HG03280 (cell line): ENCODE results near the gene BCAN.

ENCODE experiments used
- ATAC-seq: cut with Tn5 transposase; IDR thresholded peaks from one replicate; pipeline ENCODE4 v1.9.1; 2021; ENCODE audit warnings: mild to moderate bottlenecking, moderate library complexity; ENCODE audit not compliant: unreplicated experiment

The BCAN gene

DNA sequence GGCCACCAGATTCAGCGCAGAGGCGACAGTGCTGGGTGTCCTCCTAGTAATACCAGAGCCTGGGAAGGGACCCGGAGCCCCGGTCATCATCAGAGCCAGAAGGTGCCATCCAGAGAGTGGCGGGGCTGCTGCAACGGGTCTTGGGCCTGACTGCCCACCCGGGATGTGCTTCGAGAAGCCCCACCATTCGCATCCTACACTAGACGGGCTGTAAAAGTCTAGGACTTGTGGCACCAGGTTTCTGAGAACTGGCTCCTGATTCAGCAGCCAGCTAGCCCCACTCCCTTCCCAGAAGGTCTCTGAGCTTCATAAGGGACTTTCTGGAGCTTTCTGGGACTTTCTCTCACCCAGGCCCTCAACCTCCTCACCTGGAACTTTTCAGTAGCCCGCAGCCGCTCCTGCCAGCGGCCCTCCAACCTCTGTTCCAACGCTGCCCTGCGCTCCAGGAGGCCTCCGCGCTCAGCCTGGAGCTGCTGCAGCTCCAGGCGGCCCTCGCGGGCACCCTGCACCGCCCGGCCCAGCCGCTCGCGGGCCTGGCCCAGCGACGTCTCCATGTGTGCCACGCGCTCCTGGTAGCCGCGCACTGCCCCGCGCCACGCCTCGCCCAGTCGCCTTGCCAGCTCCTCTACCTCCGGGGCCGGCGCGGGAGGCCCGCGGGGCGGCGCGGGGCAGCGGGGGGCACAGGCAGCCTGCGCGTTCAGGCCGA is 34.4 kb downstream of the BCAN start:
- no peak for ATAC-seq

DNA sequence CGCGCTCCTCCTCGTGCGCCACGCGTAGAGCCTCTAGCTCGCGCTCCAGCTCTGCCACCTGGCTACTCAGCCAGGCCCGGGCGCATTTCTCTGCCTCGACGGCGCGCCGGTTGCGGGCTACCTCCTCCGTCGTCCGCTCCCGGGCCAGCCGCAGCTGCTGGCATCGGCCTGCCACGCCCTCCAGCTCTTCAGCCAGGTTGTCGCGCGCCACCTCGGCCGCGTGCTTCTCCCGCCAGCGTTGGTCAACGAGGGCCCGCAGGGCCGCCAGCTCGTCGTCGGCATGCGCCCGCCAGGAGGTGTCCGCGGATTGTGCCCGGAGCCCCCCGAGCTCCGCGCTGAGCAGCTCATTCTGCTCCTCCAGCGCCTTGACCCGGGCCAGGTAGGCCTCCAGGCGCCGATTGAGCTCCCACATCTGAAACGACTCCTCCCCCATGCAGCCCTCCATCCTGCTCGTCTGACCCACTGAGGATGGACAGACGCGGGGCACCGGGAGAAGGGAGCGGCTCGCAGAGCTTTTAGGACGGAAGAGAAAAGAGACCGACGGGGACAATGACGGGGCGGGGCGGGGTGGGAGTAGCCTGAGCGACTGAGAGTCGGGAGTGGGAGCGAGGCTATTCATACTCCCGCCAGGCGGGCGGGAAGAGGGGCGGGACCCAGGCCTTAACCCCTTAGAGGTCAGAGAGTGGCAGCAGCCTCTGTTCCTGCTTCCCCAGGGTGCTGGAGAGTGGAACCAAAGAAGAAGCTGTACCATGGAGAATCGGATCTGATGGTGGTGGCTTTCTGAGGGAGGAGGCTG is 35.1 kb downstream of the BCAN start, which contains the start of gene NES:
Gene NES, minus strand, starts transcription at position 588 of the 796 bp plus-strand sequence. Its CDS starts 143 bp downstream, at position 445.
- ATAC-seq = no peak

DNA sequence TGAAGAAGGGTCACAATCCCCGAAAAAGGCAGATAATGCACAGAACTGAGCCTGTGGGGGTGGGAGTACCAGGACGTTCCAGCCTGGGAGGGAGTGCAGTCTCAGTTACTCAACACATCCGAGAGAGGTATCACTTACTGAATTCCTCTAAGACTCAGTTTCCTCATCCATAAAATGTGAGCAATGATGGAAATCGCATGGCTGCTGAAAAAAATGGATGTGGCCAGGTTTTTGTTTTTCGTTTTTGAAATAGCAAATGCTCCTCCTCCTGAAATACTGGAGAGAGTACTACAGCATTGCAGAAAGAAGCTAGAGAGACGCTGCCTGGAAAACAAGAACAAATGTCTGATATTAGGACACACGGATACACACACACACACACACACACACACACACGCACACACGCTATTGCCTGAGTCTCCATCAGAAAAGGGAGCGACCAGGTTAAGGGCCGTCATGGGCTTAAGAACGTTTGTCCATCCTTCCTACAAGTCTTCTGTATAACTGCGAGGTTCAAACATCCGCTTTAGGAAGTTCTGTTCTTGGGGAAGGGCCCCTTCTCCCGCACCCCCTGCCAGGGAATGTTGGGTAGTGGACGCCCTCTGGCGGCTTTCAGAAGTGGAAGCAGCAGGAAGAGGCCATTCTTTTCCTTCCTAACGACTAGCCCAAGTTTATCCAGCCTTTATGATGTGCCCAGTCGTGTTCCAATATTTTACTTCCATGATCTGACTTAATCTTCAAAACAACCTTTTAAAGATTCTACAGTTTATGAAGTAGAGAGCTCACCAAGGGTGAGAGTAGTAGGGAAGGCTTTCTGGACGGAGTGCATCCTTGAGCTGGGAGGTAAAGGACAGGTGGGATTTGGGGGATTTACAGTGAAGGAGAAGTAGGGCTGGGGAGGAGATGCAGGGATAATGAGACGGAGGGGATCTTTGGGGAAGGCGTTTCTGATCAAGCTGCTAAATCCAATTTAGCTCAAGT is 36.0 kb downstream of the BCAN start:
- ATAC-seq = no peak

DNA sequence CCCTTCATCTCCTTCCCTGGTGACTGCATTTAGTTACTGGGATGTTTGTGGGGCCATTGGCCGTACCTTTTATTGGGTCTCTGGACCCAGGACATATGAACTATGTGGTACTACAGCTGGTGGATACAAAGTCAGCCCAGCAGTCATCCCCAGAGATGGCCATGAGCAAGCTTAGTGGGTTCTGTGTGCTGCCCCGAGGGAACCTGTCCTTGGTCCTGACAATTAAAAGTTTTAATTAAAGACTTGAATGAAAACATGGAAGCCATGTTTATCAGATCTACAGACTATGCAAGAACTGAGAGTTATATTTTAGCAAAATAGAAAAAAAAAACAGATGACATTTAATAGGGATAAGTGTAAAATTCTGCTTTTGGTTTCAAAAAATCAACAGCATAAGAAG is 38.1 kb downstream of the BCAN start:
- no peak for ATAC-seq

DNA sequence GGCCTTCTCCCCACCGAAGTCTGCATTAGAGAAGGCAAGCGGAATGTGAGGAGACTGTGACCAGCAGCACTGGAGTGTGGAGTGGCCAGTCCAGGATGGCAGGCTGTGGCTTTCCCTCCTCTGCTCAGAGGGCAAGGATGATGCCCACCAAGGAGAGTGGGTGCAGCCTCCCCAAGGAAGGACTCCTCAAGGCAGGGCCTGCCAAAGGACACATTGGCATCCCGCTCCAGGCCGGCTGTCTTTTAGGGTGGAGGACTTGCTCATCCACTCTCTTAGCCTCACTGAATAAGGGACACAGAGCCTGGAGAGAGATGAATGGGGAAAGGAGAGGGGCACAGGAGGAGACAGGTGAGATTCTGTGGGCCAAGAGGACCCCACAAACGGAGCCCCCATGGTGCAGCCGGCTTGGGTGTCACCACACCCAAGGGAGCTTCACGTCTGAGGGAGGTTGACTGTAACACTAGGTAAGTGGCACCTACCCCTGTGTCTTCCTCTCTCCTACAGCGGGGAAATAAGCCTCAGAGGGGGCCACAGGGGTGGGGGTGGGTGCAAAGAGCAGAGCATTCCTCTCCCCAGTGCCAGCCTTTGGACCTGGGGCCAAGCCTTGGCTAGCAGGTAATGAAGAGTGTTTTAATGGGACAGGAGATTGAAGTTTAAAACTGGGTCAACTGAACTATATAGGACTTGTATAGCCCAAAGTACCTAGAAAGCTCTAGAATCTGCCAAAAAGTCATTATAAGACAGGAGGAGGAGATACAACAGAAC is 39.5 kb downstream of the BCAN start:
- ATAC-seq = no peak

DNA sequence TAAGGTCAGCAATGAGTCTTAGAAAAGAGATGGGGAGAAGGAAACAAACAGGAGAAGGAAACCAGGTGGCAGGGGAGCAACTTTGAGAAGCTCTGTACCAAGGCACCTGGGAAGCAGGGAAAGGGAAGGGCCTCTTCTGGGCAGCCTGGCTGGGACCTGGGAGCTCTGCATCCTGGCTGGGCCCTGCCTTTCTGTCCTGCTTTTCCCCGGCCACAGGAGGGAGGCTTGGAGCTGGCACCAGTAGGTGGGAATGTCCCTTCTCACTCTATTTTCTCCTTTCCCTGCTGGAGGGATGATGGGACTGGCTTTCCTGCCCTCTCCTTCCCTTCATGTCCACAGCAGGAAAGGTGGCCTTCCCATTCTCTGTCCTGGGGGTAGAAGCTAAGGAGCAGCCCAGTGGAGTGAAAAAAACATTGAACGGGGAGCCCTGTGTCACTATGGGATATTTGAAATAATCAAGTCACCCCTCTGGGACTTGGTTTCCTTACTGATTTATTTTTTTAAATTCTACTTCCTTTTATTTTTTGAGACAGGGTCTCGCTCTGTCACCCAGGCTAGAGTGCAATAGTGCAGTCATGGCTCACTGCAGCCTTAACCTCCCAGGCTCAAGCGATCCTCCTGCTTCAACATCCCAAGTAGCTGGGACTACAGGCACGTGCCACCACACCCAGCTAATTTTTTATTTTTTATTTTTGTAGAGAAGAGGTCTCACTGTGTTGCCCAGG is 40.4 kb downstream of the BCAN start:
- no peak for ATAC-seq

DNA sequence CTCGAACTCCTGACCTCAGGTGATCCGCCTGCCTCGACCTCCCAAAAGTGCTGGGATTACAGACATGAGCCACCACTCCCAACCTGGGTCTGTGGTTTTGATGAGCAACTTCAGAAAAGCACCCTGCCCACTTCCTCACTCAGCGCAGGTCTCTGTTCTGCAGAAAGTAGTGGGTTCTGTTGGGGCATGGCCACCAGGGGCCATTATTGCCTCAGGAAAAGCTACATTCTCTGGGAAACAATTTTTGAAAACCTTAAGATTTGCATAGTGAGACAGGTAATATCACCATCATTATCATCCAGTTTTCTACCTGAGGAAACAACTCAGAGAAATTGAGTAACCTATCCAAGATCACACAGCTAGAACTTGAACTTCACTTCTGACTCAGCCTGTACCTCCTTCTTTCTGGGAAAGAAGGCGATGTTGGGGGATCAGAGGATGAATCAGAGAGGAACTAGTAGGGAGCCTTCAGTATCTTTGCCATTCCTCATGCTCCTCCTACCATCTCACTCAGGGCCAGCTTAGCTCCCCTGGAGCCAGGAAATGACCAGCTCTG is 42.4 kb downstream of the BCAN start:
- no peak for ATAC-seq

DNA sequence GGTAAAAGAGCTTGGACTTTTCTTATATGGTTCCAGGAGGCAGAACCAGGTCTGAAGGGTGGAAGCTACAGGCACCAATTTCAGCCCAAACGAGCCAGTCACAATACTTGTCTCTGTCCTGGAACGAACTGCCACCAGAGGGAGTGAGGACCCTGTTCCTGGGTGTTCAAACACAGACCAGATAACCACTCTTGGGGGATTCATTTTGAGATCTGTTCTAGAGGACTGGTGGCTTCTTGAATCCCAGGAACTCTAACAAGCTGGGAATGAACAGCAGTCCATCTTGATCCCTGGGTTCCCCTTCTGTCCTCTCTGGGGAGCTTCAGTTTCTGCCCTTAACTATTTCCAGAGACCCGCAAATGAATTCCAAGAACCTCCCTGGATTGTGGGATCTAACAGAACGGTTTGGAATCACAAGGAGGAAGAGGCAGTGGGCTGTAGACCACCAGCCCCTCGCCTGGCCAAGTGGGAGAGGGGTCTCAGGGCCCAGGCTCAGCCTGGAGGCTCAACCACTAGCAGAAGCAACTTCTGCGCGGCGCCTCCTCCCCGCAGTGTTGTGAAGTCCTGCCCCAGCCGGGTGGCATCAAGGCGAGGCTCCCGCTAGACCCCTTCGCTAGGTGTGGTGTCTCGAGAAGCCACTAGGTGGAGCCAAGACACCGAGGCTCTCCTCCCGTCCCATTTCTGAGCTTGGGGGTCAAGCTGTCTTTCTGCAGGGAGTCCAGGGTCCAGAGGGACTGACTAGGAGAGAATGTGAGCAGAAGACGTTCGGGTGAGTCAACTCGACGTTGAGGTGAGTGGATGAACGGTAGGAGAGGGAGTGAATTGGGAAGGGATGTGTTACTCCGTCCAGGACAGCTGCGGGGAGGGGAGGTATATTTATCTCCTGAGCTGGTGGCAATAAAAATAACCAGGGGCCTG is 47.4 kb downstream of the BCAN start:
- ATAC-seq = peak; percentile 63

DNA sequence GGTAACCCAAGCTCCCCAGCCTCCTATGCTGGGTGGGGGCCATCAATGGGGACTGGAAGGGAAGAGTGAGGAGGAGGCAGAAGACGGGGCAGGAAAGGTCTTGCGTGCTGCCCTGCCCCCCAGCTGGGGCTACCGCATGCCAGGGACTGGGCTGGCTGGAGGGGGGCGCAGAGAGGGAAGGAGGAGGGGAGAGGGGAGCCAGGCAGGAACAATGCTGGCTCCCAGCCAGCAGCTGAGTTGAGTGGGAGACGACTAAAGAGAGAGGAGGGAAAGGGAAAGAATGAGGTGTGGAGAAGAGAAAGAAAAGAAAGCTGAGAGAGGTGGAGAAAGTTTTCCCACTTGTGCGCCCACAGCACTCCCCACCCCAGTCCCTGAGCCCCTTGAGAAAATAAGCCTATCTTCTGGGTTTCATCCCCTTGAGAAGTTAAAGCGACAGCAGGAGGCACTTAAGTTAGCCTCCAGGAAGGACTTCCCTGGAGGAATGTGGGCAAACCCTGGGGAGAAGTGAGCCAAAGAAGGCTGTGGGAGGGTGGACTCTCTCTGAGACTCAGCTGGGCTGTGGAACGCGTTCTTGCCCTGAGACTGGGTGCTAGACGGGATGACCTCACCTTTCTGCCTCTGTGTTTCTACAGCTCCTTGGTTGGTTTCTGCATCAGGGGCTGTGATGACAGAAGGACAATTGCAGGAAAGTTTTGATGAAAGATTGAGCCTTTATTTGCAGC is 48.2 kb downstream of the BCAN start:
- ATAC-seq = no peak

DNA sequence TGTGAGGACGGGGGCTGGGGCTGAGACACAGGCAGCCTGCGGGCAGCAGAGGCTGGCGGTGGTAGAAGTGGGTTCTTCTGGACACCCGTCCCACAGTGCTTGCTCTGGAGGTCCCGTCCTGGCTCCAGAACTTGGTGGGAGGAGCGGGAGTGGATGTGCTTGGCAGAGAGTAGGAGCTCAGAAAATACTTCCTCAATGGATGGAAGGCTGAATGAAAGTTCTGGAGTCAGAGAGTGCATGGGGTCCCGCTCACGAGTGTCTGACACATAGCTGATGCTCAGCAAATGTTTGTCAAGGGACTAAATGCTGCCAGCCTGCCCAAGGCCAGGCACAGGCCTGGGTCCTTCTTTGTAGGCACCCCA is 48.7 kb downstream of the BCAN start:
- no peak for ATAC-seq

DNA sequence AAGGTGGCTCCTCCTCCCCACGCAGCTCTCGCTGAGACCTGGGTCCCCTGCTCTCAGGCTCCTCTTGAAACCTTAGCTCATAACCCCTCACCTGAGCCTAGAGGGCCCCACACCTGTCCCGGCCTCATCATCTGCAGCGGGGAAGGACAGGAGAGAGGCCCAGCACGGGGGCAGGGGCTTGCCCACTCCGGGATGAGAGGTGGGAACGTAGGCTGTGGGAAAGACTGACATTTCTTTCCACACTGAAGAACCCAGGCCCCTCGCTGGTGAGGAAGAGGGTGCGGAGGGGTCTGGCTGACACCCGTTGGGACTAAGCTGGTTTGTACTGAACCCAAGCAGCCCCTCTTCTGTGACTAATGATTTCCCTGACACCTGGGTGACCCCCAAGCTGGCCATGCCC is 49.3 kb downstream of the BCAN start:
- ATAC-seq = no peak

DNA sequence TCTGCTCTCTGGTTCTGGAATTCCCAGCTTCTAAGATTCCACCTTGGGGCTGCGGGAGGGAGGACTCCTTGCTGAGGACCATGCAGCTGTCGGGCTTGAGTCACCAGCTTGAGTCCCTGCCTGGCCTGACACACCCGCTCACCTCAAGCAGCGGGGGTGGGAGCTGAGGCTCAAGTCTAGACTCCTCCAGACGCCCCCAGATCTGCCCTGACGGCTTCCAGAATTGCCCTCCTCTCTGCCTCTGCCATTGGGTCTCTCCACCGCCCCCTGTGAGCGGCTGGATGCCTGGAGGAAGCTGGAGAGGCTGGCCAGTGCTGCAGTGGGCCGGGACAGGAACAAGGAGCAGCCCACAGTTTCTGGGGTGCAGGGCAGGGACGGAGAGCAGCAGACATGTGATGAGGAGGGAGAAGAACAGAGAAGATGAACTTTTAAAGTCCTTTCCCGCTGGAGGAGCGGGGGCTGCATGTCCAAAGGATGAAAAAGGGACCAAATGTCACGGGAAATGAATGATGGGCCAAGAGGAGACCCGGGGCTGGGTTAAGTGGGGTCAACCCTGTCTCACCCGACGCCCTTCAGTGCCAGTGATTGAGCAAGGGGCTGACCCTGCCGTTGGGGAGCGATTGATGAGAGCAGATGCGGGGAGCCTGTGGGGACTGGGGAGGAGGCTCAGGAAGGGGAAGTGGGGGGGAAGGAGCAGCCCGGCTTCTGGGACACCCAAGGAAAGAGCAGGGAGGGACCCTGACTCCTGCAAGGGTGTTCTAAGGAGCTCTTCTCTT is 49.9 kb downstream of the BCAN start:
- no peak for ATAC-seq

DNA sequence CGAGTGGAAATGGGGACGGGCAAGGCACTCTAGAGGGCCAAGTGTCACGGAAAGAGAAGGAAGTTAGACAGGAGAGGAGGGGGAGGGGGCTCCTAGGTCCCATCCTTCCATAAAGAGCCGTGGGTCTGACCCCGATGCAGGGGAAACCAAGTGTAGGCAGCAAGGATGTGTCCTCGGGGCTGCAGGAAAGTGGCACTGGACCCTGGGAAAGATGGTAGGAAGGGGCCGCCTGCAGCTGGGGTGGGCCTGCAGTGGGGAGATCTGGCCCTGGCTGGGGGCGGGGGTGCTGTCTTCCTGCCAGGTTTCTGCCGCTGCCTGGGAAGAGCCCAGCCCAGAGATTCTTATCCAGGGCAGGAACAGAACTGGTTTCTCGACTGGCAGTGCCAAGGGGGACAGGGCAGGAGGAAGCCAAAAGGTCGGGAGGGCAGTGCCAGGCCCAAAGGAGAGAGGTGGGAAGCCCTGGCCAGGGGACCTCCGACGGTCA is 50.6 kb downstream of the BCAN start:
- no peak for ATAC-seq

DNA sequence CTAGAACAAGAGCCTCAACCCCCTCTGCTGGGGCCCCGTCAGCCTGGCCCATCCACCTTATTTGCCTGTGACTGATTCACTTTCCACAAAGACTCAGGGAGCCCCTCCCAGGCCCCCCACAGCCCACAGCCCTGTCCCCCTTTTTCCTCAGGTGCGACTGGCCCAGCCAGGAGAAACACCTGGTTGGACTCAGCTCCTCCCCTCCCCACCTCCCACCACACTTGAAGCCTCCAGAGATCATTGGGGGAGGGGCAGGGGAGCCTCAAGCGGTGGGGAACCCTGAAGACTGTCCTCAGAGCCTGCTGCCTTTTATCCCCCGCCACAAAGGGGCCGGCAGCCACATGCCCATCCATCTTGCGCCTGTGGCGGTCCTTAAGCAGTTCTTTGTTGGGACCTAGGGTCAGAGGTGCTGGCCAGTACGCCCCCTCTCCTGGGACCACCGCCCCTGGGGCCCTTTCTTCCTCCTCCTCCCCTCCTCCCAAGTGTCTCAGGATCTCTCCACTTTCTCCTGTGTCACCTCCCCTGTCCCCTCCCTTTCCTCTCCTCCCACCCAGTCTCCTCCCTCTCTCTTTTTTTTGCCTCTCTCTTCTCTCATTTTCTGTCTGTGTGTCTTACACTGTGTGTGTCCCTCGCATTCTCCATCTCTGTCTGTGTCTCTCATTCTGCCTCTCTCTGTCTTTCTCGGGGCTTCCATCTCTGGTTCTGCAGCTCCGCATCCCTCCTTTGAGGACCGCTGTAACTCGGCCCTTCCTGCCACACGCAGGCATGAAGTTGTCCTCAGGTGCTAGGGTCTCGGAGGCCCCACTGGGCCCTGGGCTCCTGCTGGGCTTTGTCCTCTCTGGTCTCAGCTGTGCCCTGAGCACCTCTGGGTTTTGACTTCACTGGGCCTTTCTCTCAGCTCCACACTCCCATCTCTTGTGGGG is 51.3 kb downstream of the BCAN start:
- no peak for ATAC-seq

DNA sequence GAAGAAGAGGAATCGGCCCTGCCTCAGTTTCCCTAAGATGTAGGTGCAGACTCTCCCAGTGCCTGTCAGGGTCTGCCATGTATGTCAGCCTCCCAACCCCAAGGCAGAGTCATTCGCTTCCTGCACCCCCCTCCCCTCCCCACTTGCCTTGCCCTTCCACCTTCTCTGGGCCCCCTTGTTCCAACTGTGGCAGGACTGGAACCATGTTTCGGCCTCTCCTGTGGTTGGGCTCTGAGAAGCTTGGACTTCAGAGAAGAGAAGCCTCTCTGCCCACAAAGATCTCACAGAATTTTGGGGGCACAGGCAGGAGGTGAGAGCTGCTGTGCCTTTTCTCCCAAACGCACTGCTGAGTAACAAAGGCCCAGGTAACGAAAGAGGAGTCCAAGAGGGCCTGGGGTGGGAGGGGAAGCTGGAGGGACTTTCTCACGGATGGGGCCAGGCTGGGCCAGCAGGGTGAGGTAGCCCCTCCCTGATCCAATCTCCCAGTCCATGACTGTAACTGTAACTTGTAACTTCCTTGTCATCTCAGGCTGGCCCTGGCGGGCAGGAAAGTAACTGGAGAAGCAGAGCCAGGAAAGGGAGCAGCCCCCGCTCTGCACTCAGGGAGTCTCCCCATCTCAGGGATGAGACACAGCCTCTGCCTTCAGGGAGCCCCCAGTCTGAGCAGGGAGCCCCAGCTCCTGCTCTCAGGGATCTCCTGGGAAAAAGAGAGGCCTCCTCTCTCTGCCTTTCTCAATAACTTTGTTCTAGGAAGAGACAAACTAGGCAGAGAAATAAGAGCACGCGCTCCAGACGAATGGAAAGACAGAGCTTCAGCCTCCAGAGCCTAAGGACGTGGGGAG is 52.2 kb downstream of the BCAN start:
- no peak for ATAC-seq
